HepG2 (cell line): ENCODE measurements around the gene MAST1. TPM values are rescaled to one million over a fixed set of nuclear protein-coding genes. Genes with fewer than 3 reads are reported as not detected.

Source experiments
- ATAC-seq: fragments of 200-7000 bp; cut with Tn5 transposase; 3 replicates; pipeline ENCODE4 v1.9.1; 2020; ENCODE audit warnings: mild to moderate bottlenecking, moderate library complexity
- BruUV-seq: library from RNA; stranded (reverse); fragments of 400-500 nt; replicated peaks from 2 replicates; lab custom pipeline; 2021; lab: Mats Ljungman, UMichigan
- CTCF ChIA-PET: fragments of 300-600 bp; formaldehyde crosslinking; extraction: SDS; loops from one replicate; lab custom pipeline; 2021; ENCODE audit warnings: low total read pairs, inconsistent platforms, low intra/inter-chr PET ratio; lab: Yijun Ruan, JAX
- POLR2A ChIA-PET: fragments of 350-600 bp; sonication (Branson Sonifier 250); formaldehyde crosslinking; loops from one replicate; lab custom pipeline; 2020; ENCODE audit warnings: antibody characterized with exemption, inconsistent platforms; lab: Yijun Ruan, JAX
- DNase-seq: peaks from one replicate; pipeline ENCODE4 v3.0.0-alpha.2; 2015; ENCODE audit warnings: low spot score
- FAIRE-seq: peaks from 3 replicates; lab custom pipeline; 2011; peaks lifted over from hg19 to GRCh38; lab: Jason Lieb, UNC
- H2AFZ ChIP-seq: one replicate; pipeline ENCODE4 v1.6.1; 2011; ENCODE audit warnings: low read length, inconsistent platforms
- H3K27ac ChIP-seq: fragments of 300-600 bp; 3 replicates; pipeline ENCODE4 v1.8.0; 2011; ENCODE audit warnings: mixed run types, mild to moderate bottlenecking, mixed read lengths, low read length, inconsistent platforms; ENCODE audit not compliant: insufficient read depth; ENCODE audit errors: extremely low read length
- H3K27me3 ChIP-seq, 2 experiments: fragments of 200-600 bp in 1 of 2; 2 replicates in 1 of 2; 3 replicates in 1 of 2; pipeline versions ENCODE4 v1.6.0 to v1.8.0; 2011; ENCODE audit warnings: low read length in 2 of 2, mild to moderate bottlenecking in 2 of 2, moderate library complexity in 2 of 2, inconsistent platforms in 1 of 2; ENCODE audit not compliant: insufficient read depth in 2 of 2, control insufficient read depth in 1 of 2
- H3K36me3 ChIP-seq, 2 experiments: fragments of 200-600 bp in 1 of 2; replicated peaks in 1 of 2; 2 replicates in 1 of 2; 3 replicates in 1 of 2; pipeline versions ENCODE4 v1.5.1 to v1.8.0; 2011; ENCODE audit warnings: low read length in 2 of 2, inconsistent platforms in 1 of 2; ENCODE audit not compliant: insufficient read depth in 2 of 2, control insufficient read depth in 1 of 2
- H3K4me1 ChIP-seq: 2 replicates; pipeline ENCODE4 v1.5.1; 2012; ENCODE audit warnings: low read length, inconsistent platforms; ENCODE audit not compliant: insufficient read depth
- H3K4me2 ChIP-seq: 2 replicates; pipeline ENCODE4 v1.6.0; 2011; ENCODE audit warnings: low read depth, low read length, inconsistent platforms
- H3K4me3 ChIP-seq, 3 experiments: fragments of 200-600 bp in 1 of 3; sonication (generic), shearing (Covaris generic) in 1 of 3; replicated peaks in 1 of 3; 2 replicates each; pipeline ENCODE4 v1.5.1; 2011 to 2016; ENCODE audit warnings: low read length in 3 of 3, inconsistent platforms in 2 of 3, low read depth in 2 of 3, mild to moderate bottlenecking in 2 of 3, control low read depth in 1 of 3, mixed read lengths in 1 of 3; ENCODE audit not compliant: insufficient read depth in 1 of 3
- H3K79me2 ChIP-seq: one replicate; pipeline ENCODE4 v1.6.1; 2011; ENCODE audit warnings: low read length, inconsistent platforms; ENCODE audit not compliant: insufficient read depth
- H3K9ac ChIP-seq: 2 replicates; pipeline ENCODE4 v1.6.0; 2011; ENCODE audit warnings: mild to moderate bottlenecking, low read depth, low read length, inconsistent platforms; ENCODE audit not compliant: insufficient read depth
- H3K9me3 ChIP-seq: 2 replicates; pipeline ENCODE4 v1.5.1; 2012; ENCODE audit warnings: mild to moderate bottlenecking, low read length
- H4K20me1 ChIP-seq: 2 replicates; pipeline ENCODE4 v1.6.0; 2011; ENCODE audit warnings: inconsistent platforms, mild to moderate bottlenecking, low read length, moderate library complexity; ENCODE audit not compliant: insufficient read depth
- CBX2 ChIP-seq, 2 experiments: fragments of 200-600 bp in 1 of 2; sonication (generic); formaldehyde crosslinking in 1 of 2; IDR thresholded peaks; 2 replicates each; pipeline versions ENCODE4 v1.7.0 to v1.8.1; 2018 to 2022; ENCODE audit warnings: low read depth in 2 of 2, low read length in 1 of 2, mild to moderate bottlenecking in 1 of 2, missing genetic modification reagents in 1 of 2
- CREB3 ChIP-seq: sonication (generic); formaldehyde crosslinking; IDR thresholded peaks from 2 replicates; pipeline ENCODE4 v1.5.0; 2020; ENCODE audit warnings: missing genetic modification reagents
- FOXP1 ChIP-seq, 2 experiments: fragments of 450-650 bp in 1 of 2; IDR thresholded peaks; 2 replicates each; pipeline ENCODE4 v1.6.1; 2017 to 2018; ENCODE audit warnings: antibody characterized with exemption in 1 of 2
- HMGXB4 ChIP-seq, 2 experiments: sonication (generic) in 1 of 2; formaldehyde crosslinking in 1 of 2; IDR thresholded peaks; 2 replicates each; pipeline versions ENCODE4 v1.4.0 to v1.6.1; 2018 to 2020; ENCODE audit warnings: missing genetic modification reagents in 2 of 2, borderline replicate concordance in 1 of 2, low read depth in 1 of 2, mild to moderate bottlenecking in 1 of 2, missing biosample characterization in 1 of 2
- KAT2B ChIP-seq: fragments of 150-350 bp; IDR thresholded peaks from 2 replicates; pipeline ENCODE4 v1.6.1; 2014; ENCODE audit warnings: low read depth, low read length, borderline replicate concordance
- PBX2 ChIP-seq: IDR thresholded peaks from 2 replicates; pipeline ENCODE4 v1.6.1; 2016; ENCODE audit warnings: control low read depth
- PHF5A ChIP-seq: IDR thresholded peaks from one replicate; pipeline ENCODE4 v1.6.1; 2018; ENCODE audit warnings: low read depth, missing genetic modification reagents; ENCODE audit not compliant: unreplicated experiment
- XRCC5 ChIP-seq: fragments of 200-400 bp; formaldehyde crosslinking; optimal IDR thresholded peaks from 2 replicates; pipeline ENCODE3; 2017; ENCODE audit warnings: mild to moderate bottlenecking, low read length
- ZBTB42 ChIP-seq: sonication (generic); formaldehyde crosslinking; IDR thresholded peaks from 2 replicates; pipeline ENCODE4 v1.5.0; 2020; ENCODE audit warnings: mild to moderate bottlenecking, missing genetic modification reagents
- ZBTB46 ChIP-seq: sonication (generic); formaldehyde crosslinking; IDR thresholded peaks from 2 replicates; pipeline ENCODE4 v1.4.0; 2020; ENCODE audit warnings: mild to moderate bottlenecking, missing genetic modification reagents, borderline replicate concordance
- ZFAT ChIP-seq: sonication (generic); formaldehyde crosslinking; conservative IDR thresholded peaks from 2 replicates; pipeline ENCODE4 v1.8.1; 2023; ENCODE audit warnings: missing genetic modification reagents, inconsistent platforms
- ZNF335 ChIP-seq: sonication (generic); formaldehyde crosslinking; IDR thresholded peaks from 2 replicates; pipeline ENCODE4 v1.4.0; 2020; ENCODE audit warnings: missing genetic modification reagents
- ZNF501 ChIP-seq: sonication (generic); formaldehyde crosslinking; IDR thresholded peaks from 2 replicates; pipeline ENCODE4 v1.5.1; 2020; ENCODE audit warnings: mild to moderate bottlenecking, moderate library complexity, missing genetic modification reagents
- ZNF644 ChIP-seq: IDR thresholded peaks from 2 replicates; pipeline ENCODE4 v1.6.1; 2016; ENCODE audit warnings: low read depth
- WGBS: methylation state at CpG from one replicate; pipeline ENCODE4 v1.1.6; 2017; ENCODE audit warnings: low lambda C conversion rate; 5-methylcytosine and 5-hydroxymethylcytosine counted together
- in situ Hi-C: cut with HindIII; loops from 2 replicates; pipeline ENCODE4 v1.10.0; 2017; ENCODE audit warnings: low pct_unique_long_range_greater_than_20kb; ENCODE audit not compliant: extremely low pct_ligation_motif_present
- intact Hi-C: fragments of 100-400 bp; cut with micrococcal nuclease; formaldehyde crosslinking; loops from one replicate; pipeline ENCODE4 v1.10.0; 2022; ENCODE audit not compliant: unreplicated experiment
- polyA plus RNA-seq, 8 experiments: library from polyadenylated mRNA; depleted of rRNA in 3 of 8; stranded (reverse) in 7 of 8; unstranded in 1 of 8; fragments of >200 nt; fragmentation: Illumina TruSeq in 4 of 8; extraction: Trizol in 4 of 8; gene quantifications; 2 replicates each; pipeline versions ENCODE4 v1.2.1 to v1.2.3, GENCODE V29; 2011 to 2016; ENCODE audit warnings: low read depth in 4 of 8, missing spikeins in 1 of 8, mixed read lengths in 1 of 8; ENCODE audit not compliant: insufficient read depth in 1 of 8
- total RNA-seq, 5 experiments: library from RNA; depleted of rRNA; stranded (reverse); fragments of >200 nt; fragmentation: Illumina TruSeq; extraction: Trizol; gene quantifications; 2 replicates each; pipeline ENCODE4 v1.2.3, GENCODE V29; 2016; ENCODE audit warnings: low read depth in 1 of 5

Gene MAST1
- total and polyA plus RNA-seq, 2 of the 13 experiments (the other 11 are each of a cell fraction or from before 2014, with no cell fraction given): 0.73 to 4.7 TPM

GRCh38 chr19:12893582-12893981 lies 55.3 kb downstream of the MAST1 start:
- in situ Hi-C loops (no loop called here), intact Hi-C loops (no loop called here)
- ChIA-PET POLR2A (no interaction called here), CTCF (no interaction called here)
- DNase-seq (no peak), FAIRE-seq (no peak), ATAC-seq (no peak)
- Histone ChIP-seq H3K9me3 (no peaks in the 10 kb centered on the region), H4K20me1 (no peaks in the 10 kb centered on the region), H3K9ac (no peak overlapping the region), H3K79me2 (peaks cover 8% of the 10 kb centered on the region), H2AFZ (no peak overlapping the region), H3K4me1 (peaks cover 28% of the 10 kb centered on the region), H3K4me3 (no peak overlapping the region), H3K36me3 (peaks cover 16 to 31% of the 10 kb centered on the region in 2 experiments; a peak in 4 of 5 replicates), H3K4me2 (no peak overlapping the region), H3K27me3 (peaks cover 0 to 3% of the 10 kb centered on the region in 2 experiments; a peak in 1 of 5 replicates), H3K27ac (no peak overlapping the region)
- TF ChIP-seq FOXP1 (IDR thresholded peaks at IDR 0.05) (no peak), FOXP1 (CRISPR knock-in tag; IDR thresholded peaks at IDR 0.05) (no peak), ZFAT (no peak), PBX2 (CRISPR knock-in tag) (no peak), ZNF644 (CRISPR knock-in tag) (no peak), ZNF501 (CRISPR knock-in tag) (no peak), ZBTB46 (CRISPR knock-in tag) (no peak), CBX2 (IDR thresholded peaks at IDR 0.05; ENCODE audit: low read depth, low read length) (no peak), CBX2 (CRISPR knock-in tag; IDR thresholded peaks at IDR 0.05; ENCODE audit: low read depth) (no peak), HMGXB4 (CRISPR knock-in tag; IDR thresholded peaks at IDR 0.05; ENCODE audit: borderline replicate concordance in 1 of 2, low read depth in 1 of 2) (no peak), XRCC5 (no peak), ZBTB42 (CRISPR knock-in tag) (no peak), CREB3 (CRISPR knock-in tag) (no peak), ZNF335 (no peak), PHF5A (no peak), KAT2B (no peak)
- WGBS: 86% methylated on average over 2 of the region's 5 CpGs
- BruUV-seq: no TSS peak
